ENCODE measurements around the gene HPCAL1.

- TF ChIP-seq EZH2 (IDR thresholded peaks at IDR 0.05; ENCODE audit: insufficient read depth, poor library complexity, severe bottlenecking) (no peak), EZH2phosphoT487 (IDR thresholded peaks at IDR 0.05; ENCODE audit: insufficient read depth, low read depth) (no peak)
These were observed 77.6 kb downstream of the HPCAL1 start for GRCh38 chr2:10380048-10380926.
